HK-2 (cell line): ENCODE results near the gene TCF4.

Experiments
- DNase-seq: peaks from one replicate; pipeline ENCODE4 v3.0.0-alpha.2; 2018; ENCODE audit not compliant: unreplicated experiment

The TCF4 gene

GRCh38 chr18:55385770-55386169, 202.2 kb downstream of the TCF4 start:
- DNase-seq = no peak

DNA sequence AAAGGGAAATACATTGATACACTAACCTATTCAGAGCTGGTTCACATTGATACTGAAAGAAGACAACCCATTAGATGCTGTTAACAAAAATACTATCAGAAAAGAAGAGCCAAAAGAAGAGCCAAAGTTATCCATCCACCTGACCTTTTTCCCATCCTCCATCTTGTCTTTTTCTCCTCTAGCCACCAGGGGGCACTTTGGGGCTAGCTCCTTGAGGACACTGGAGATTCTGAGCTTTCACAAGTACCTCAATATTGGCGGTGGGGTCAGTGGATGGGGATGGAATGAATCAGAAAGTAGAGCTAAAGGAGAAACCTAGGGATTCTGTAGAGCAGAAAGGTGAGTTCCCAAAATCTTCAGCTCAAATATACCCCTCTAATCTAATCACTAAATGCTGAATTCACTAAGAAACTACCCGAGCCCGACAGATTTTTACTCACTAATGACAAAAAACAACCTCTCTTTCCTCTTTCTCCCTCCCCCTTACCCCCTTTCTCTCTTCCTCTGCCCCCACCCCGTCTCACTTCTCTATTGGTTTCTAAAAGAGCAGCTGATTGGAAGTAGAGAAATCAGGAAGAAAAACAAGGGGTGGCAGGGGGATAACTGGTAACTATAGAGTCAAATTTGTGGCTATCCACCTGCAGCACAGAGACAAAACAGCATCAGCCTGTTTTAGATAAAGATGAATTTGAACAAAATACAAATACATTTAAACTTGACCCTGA, 203.3 kb downstream of the TCF4 start:
- peak; percentile 9 for DNase-seq

DNA sequence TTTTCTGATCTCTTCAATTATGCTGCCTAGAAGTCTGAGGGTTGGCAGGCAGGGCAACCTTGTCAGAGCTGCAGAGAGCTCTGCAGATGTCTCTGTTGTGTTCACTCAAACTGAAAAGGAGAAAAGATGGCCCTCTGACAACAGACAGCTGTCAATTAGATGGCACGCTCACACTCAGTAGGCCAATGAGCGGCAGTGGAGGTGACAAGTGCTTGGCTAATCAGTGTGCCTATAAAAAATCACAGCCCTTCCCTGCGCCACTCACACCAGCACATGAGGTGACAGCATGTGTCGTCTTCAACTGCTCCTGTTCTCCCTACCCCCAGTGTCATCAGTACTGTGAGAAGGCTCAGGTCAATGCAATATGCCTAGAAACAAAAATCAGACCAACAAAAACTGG, 203.9 kb downstream of the TCF4 start:
- DNase-seq = no peak

GRCh38 chr18:55382277-55382805, 205.7 kb downstream of the TCF4 start:
- no peak for DNase-seq

DNA sequence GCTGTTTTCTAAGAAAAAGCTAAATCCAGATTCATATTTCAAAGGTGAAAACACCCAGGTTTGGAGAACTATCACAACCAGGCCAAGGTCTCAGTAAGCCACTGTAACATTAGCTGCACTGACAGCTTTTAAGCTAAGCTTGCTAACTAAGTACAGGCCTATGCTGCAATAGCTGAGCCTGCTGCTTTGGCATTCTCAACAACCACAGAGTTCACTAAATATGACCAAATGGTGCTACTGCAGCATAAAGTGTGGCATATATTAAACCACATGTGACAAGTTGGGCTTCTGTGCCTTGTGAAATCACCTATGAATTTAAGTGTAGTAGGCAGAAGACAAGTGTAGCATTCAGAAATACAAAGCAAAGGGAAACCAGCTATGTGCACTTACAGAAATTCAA, 206.7 kb downstream of the TCF4 start:
- DNase-seq = no peak

- DNase-seq = no peak
Measured at GRCh38 chr18:55380589-55380988, 207.4 kb downstream of the TCF4 start.

DNA sequence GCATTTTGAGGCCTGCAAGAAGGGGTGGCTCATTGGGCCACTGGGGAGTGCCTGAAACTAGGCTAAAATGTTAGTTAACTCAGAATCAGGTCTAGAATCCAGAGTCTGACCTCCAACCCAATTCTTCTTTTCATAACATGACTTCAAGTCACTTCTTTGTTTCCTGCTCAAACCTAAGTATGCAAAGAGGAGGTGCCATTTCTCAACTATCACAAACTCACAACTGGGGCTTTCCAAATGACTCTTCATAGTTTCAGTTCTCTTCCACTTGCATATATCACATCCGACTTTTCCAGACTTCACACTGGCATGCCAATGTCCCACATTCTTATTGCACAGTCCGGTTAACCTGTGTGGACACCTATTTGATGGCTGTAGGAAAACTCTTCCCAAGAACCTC, 211.6 kb downstream of the TCF4 start:
- DNase-seq = no peak

- no peak for DNase-seq
Measured at GRCh38 chr18:55375930-55376329, 212.1 kb downstream of the TCF4 start.

GRCh38 chr18:55374741-55375140, 213.3 kb downstream of the TCF4 start:
- no peak for DNase-seq

GRCh38 chr18:55372209-55372608, 215.8 kb downstream of the TCF4 start:
- DNase-seq = no peak

DNA sequence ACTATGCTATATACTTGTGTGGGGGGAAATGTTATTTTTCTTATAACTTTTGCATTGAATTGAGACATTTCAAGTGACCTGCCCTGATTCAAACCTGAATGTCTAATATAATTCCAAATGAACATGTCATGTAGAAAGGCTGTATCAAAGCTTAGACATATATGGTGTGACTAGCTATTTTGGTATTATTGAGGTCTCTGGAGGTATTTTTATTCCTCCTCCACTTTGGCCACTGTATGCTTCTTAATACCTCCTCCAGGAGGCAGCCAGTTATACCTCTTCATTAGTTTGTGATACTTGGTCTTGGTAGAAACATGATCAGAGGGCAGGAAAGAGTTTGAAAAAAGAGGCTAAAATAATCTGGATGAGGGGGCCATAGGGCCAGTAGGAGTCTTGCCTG, 217.1 kb downstream of the TCF4 start:
- no peak for DNase-seq

- DNase-seq = no peak
Measured at GRCh38 chr18:55369346-55369745, 218.6 kb downstream of the TCF4 start.

GRCh38 chr18:55365342-55365741, 222.7 kb downstream of the TCF4 start:
- DNase-seq = no peak

DNA sequence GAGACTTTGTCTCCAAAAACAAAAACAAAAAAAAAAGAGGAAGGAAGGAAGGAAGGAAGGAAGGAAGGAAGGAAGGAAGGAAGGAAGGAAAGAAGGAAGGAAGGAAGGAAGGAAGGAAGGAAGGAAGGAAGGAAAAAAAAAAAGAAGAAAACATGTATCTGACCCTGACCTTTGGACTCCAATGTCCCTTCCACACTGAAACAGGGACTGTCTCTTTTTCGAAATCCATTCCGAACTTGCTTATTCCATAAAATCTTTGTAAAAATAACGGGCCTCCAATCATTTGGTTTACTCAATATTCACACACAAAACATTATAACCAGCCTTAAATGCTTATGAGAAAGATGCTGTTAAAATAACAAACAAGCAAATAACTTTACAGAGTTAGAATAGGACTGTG, 225.7 kb downstream of the TCF4 start:
- DNase-seq = no peak

DNA sequence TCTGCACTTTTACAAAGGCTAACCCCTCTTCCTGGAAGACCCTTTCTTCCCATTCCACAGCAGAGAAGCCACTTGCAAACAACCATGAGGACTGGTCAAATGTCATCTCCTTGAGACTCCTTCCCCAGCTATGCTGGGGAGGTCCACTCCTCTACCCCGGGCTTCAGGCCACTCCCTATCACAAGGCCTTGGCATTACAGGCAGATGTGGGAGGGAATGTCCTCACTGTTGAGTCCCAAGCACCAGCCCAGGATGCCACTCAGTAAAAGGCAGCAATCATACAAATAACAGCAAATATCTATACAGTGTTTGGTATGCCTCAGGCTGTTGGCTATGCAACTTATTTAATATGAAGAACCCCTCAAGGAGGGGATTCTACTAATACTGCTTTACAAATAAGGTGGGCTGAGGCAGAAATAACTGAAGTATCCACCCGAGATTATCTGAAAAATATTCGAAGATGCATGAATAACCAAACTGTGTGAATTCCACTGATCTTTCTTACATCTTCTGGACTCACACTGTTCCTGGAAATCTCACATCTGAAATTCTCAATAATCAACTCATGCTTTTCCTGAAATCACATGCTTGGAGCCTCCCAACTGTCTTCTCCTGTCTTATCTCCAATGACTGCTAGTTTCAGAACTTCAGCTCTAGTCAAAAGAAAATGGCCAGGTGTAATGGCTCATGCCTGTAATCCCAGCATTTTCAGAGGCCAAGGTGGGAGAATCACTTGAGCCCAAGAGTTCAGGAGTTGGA, 226.3 kb downstream of the TCF4 start:
- no peak for DNase-seq

DNA sequence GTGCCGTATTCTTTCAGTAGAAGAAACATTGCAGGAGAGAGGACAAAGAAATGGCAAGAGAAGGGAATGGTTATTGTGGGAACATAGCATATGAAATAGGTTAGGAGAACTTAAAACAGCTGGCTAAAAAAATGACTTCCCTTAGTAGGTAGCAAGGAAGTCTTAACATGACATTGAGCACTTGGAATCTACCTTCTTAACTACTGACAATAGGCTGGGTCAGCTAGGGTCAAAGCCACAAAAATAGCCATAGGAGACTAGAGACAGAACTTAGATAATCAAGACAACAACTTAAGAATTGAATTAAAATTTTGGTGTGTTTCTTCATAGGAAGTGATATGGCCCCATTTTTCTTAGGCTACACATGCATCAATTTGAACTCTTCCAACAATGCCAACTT, 227.9 kb downstream of the TCF4 start:
- DNase-seq = no peak

DNA sequence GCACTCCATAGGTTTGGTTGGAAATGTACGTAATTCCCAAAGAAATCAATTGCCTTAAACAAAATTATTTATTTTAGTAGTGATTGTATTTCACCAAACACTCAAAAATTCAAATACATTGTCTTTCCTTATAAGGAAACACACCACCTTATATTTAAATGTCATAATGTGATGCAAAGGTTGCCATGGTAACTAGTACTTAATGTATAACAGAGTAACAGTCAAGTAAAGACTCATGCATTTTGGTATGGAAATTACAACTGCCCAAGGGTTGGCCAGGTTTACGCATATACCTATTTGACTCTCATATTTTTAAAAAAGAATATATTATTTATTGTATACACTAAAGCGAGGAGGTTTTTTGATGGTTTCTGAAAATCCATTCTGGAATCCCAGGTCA, 231.2 kb downstream of the TCF4 start:
- no peak for DNase-seq

DNA sequence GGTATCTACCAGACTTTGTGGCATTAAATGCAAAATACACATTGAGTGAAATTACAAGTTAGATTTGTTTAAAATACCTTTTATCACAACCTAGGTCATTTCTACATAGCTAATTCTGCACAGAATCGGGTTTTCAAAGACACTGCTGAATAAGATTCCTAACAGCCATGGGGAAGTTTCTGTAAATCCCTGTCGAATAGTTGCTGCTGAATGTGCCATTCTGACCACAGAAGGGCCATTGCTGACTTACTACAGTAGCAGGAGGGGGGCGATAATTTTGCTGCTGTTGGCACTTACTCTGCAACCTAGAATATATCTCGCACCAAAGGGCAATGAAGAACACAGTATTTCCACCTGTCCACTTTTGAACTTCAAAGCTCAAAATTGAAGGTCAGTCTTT, 232.8 kb downstream of the TCF4 start:
- DNase-seq = no peak

- DNase-seq = no peak
Measured at GRCh38 chr18:55354795-55355194, 233.2 kb downstream of the TCF4 start.

DNA sequence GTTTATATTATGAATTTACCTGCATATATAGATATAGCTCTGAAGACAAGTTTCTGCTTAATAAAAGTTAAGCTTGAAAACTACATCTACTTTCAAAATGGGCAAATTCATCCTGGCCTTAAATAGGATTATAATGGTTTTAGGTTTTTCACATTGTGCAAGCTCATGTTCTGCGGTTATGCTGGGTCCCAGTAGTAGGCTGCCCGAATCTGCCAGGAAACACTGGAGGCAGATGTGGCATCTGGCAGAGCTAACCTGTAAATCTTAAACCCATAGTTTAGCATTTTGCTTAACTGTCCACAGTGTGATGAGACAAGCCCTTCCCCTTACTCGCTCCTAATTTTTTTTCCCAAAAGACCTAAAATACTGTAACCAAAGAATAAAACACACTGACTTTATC, 234.2 kb downstream of the TCF4 start:
- no peak for DNase-seq

GRCh38 chr18:55353391-55353790, 234.6 kb downstream of the TCF4 start:
- DNase-seq = no peak

- no peak for DNase-seq
Measured at GRCh38 chr18:55351980-55352714, 235.8 kb downstream of the TCF4 start.
